Tongue (tissue), 2 donors: ENCODE measurements around the gene CMC4. TPM values are rescaled to one million over a fixed set of nuclear protein-coding genes. Genes with fewer than 3 reads are reported as not detected.

Source experiments
- DNase-seq: peaks from one replicate; pipeline ENCODE4 v3.0.0-alpha.2; 2015
- total RNA-seq: library from RNA; depleted of rRNA; stranded (reverse); fragments of >200 nt; gene quantifications from one replicate; pipeline ENCODE4 v1.2.3, GENCODE V29; 2014

CMC4 gene
- total RNA-seq, 1 donor from 2014 or later: 13.0 TPM

DNA sequence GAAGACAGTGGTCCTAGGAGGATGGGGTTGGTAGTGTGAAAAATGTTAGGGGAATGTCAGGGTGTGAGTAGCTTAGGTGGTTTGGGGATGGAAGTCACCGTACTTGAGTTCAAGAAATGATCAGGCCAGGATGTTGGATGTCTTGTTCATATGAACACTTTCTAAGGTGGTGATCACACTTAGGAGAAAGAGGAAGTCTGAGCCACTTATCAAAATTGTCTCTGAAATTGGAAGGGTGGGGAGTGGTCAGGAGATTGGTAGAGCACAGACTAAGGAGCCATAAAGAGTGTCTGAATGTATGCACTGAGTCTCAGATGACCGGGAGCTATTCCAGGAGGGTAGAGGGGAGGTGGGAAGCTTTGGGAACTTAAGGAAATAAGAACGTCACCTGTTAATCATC lies 17.3 kb downstream of the CMC4 start:
- no peak for DNase-seq

DNA sequence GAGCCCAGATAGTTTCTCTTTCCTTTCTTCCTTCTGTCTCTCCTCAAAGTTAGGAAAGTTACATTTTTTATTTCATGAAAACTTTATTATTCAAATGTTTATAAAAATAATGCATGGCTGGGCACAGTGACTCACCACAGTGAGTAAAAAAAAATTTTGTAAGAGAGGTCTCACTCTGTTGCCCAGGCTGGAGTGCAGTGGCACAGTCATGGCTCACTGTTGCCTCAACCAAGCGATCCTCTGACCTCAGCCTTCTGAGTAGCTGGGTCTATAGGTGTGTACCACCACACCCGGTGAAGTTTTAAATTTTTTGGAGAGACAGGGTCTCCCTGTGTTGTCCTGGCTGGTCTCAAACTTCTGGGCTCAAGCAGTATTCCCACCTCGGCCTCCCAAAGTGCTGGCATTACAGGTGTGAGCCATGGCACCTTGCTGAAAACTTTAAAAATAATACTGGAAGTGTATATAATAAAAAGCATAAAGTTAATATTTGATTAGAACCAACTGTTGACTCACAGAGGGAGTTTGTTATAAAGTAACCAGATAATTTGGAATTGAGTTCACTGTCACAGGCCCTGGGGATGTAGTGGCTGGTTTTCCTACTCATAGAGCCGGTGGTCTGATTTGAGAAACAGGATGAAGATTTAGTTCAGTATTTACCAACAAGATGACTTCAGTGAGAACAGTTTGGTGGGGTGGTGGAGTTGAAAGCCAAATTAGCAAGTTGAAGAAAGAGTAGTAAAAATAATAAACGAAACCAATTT lies 18.0 kb downstream of the CMC4 start:
- DNase-seq: no peak

DNA sequence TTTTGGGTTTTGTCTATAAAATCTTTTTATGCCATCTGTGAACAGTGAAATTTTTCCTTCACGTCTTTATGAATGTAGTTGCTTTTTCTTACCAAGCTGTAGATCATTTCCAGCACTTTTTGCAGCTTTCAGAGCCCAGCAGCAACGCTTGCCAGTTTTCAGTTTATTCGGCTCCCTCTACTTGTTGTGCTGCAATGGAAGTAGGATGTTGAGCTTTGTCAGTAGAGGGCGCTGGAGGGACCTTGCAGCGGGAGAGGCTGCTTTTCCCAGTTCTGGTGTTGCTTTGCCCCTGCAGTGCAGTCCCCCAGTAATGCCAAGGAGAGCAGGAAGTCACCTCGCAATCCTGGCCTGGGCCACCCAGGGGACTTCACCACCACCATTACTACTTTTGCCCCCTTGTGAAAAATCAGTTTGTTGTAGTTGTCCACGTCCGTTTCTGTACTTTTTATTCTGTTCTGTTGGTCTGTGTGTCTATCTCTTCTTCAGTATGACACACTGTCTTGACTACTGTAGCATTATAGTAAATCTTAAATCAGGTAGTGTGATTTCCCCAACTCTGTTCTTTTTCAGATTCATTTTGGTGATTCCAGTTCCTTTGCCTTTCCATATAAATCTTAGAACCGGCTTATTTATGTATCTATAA lies 21.8 kb downstream of the CMC4 start:
- peak; percentile 53 for DNase-seq

DNA sequence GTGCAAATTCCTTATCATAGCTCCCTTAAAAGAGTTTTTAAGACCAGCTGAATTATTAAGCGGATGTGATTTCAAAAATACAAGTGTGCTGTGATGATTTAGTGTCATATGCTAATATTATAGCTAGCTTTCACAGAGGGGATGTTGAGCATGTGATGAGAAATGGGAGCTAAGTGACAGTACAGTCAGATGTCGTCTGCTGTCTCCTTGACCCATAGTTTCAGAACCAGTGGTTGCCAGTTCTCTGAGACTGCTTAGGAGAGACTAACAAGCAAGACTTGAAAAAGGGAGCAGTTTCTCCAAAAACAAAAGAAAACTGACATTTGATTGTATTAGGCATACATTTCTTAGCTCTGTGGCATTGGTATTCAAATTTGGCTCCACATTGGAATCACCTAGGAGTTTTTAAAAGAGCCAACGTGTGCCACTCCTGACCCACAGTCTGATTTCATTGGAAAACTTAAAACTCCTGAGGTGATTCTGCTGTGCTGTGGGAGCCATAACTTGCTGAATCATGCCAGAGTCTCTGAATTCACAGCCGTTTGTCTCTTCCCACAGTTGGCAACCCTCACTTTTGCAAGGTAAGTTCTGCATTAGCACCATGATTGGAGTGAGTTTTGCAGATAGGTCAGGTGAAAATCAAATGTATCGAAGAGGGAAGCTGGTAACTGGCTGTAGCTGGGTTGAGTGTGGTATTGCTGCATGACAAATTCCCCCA lies 24.0 kb downstream of the CMC4 start:
- no peak for DNase-seq

GRCh38 chrX:155046129-155046810 lies 24.7 kb downstream of the CMC4 start:
- DNase-seq: no peak

DNA sequence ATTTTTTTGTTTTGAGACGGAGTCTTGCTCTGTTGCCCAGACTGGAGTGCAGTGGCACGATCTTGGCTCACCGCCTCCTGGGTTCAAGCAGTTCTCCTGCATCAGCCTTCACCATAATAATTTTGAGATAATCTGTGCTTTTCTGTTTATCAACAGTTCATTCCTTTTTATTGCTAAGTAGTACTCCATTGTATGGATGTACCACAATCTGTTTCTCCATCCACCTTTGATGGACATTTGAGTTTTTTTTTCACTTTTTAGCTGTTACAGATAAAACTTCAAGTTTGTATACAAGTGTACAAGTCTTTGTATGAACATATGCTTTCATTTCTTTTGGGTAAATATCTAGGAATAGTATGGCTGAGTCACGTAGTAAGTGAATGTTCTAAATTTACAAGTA lies 35.2 kb downstream of the CMC4 start:
- DNase-seq: no peak

DNA sequence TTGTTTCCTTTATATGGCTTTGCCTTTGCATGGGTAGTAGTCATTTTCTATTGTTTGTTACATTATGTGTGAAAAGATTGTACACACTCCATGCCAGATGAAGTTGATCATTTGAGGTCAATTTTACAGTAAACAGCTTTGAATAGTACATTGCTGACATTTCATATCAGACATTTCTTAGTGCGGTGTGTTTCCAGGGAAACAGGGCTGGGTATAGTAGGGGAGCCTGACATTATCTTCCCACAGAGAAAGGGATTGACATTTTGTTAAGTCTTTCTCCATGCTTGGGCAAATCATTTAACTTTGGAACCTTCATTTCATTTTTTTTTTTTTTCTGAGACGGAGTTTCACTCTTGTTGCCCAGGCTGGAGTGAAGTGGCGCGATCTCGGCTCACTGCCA lies 39.3 kb downstream of the CMC4 start:
- DNase-seq: no peak

- DNase-seq: peak; percentile 1
Observed at GRCh38 chrX:155028877-155029291, 42.1 kb downstream of the CMC4 start.

- peak; percentile 2 for DNase-seq
Observed at GRCh38 chrX:155028129-155028528, 42.8 kb downstream of the CMC4 start.

- DNase-seq: peak; percentile 73
Observed at GRCh38 chrX:155027509-155028066, 43.3 kb downstream of the CMC4 start.

DNA sequence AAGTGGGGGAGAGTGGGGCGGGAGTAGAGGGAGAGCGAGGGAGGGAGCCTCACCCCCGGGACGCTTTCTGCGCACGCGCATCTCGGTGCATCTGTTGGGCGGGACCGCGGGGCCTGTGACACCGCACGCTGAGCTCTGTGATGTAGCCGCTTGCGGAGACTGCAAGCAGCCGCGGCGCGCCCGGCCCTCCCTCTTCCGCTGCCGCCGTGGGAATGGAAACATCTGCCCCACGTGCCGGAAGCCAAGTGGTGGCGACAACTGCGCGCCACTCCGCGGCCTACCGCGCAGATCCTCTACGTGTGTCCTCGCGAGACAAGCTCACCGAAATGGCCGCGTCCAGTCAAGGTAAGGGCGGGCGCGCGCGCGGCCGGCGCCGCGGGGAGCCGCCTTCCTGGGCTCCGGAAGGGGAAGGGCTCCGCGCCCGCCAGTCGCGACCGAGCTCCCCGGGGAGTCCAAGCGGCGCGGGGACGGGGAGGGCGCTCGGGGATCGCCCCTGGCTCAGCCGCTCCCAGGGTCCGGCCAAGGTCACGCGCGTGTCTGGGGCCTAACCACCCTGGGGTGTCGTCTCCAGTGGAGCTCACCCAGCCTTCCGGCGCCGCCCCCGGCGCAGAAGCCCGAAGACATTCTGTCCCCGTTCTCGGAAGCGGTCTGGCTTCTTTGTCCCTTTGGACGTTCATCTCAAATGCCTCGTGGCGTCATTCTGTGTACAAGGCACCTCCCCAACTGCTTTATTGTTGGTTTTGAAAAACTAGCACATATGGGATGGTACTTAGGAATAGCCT lies 44.0 kb downstream of the CMC4 start, which contains the start of gene FUNDC2:
FUNDC2 (plus strand) TSS at position 118 of the 782 bp plus-strand sequence; CDS start at position 213, 95 bp downstream.
- DNase-seq: peak; percentile 97

- no peak for DNase-seq
Observed at GRCh38 chrX:155026420-155026726, 44.6 kb downstream of the CMC4 start.

- DNase-seq: no peak
Observed at GRCh38 chrX:155023907-155024833, 46.8 kb downstream of the CMC4 start.

- no peak for DNase-seq
Observed at GRCh38 chrX:155022585-155022984, 48.4 kb downstream of the CMC4 start, which contains the start of gene F8. F8 (minus strand) TSS chrX:155022723; CDS start chrX:155022552, 171 bp downstream.

GRCh38 chrX:155020591-155020990 lies 50.3 kb downstream of the CMC4 start:
- no peak for DNase-seq

Other genes with a start within 250 kb of the CMC4 start
- not detected for gene SMIM9, start 236.5 kb downstream of the CMC4 start, total RNA-seq
- gene F8A1, start 184.8 kb downstream of the CMC4 start, total RNA-seq: 2.6 TPM
- gene F8, start 48.4 kb downstream of the CMC4 start, total RNA-seq: 7.3 TPM
- 59.4 TPM for gene FUNDC2, start 44.3 kb downstream of the CMC4 start, total RNA-seq
- gene MTCP1, start within 50 bp of the CMC4 start, total RNA-seq: 1.7 TPM
- gene BRCC3, start 372 bp upstream of the CMC4 start, total RNA-seq: 18.2 TPM
- 72.4 TPM for gene VBP1, start 145.3 kb upstream of the CMC4 start, total RNA-seq
- 0.51 TPM for gene RAB39B, start 193.4 kb upstream of the CMC4 start, total RNA-seq